Measurements from ENCODE around the gene NUP93. TPM values are rescaled to one million over a fixed set of nuclear protein-coding genes. Genes with fewer than 3 reads are reported as not detected.

NUP93 gene
- total and polyA plus RNA-seq, 9 of the 15 experiments (the other 6 are each of a cell fraction or from before 2014, with no cell fraction given), result 92.0 to 162 (median 121) TPM

GRCh38 chr16:56848029-56848936 is 118.4 kb downstream of the NUP93 start (continued):
- TF ChIP-seq RERE (CRISPR knock-in tag; IDR thresholded peaks at IDR 0.05; ENCODE audit: borderline replicate concordance) (no peak), PRDM10 (IDR thresholded peaks at IDR 0.05; ENCODE audit: partially characterized antibody) (no peak), RBM34 (IDR thresholded peaks at IDR 0.05; ENCODE audit: borderline replicate concordance, insufficient read depth, low read length) (no peak), SETDB1 (IDR thresholded peaks at IDR 0.05; ENCODE audit: low read length) (no peak), EHMT2 (IDR thresholded peaks at IDR 0.05) (no peak)
- TF ChIP-seq, protein P1, sequence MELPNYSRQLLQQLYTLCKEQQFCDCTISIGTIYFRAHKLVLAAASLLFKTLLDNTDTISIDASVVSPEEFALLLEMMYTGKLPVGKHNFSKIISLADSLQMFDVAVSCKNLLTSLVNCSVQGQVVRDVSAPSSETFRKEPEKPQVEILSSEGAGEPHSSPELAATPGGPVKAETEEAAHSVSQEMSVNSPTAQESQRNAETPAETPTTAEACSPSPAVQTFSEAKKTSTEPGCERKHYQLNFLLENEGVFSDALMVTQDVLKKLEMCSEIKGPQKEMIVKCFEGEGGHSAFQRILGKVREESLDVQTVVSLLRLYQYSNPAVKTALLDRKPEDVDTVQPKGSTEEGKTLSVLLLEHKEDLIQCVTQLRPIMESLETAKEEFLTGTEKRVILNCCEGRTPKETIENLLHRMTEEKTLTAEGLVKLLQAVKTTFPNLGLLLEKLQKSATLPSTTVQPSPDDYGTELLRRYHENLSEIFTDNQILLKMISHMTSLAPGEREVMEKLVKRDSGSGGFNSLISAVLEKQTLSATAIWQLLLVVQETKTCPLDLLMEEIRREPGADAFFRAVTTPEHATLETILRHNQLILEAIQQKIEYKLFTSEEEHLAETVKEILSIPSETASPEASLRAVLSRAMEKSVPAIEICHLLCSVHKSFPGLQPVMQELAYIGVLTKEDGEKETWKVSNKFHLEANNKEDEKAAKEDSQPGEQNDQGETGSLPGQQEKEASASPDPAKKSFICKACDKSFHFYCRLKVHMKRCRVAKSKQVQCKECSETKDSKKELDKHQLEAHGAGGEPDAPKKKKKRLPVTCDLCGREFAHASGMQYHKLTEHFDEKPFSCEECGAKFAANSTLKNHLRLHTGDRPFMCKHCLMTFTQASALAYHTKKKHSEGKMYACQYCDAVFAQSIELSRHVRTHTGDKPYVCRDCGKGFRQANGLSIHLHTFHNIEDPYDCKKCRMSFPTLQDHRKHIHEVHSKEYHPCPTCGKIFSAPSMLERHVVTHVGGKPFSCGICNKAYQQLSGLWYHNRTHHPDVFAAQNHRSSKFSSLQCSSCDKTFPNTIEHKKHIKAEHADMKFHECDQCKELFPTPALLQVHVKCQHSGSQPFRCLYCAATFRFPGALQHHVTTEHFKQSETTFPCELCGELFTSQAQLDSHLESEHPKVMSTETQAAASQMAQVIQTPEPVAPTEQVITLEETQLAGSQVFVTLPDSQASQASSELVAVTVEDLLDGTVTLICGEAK (IDR thresholded peaks at IDR 0.05), result no peak
- TF ChIP-seq, protein P1 (CRISPR knock-in tag; IDR thresholded peaks at IDR 0.05), result no peak

All from K562 (cell line).